Astrocyte (in vitro differentiated cells and primary cell): ENCODE measurements around the gene CMTM4. TPM values are rescaled to one million over a fixed set of nuclear protein-coding genes. Genes with fewer than 3 reads are reported as not detected.

ENCODE experiments used
- DNase-seq: peaks from one replicate; pipeline ENCODE4 v3.0.0-alpha.2; 2010; ENCODE audit warnings: low read depth
- FAIRE-seq: peaks from 2 replicates; lab custom pipeline; 2011; peaks lifted over from hg19 to GRCh38; lab: Jason Lieb, UNC
- H2AFZ ChIP-seq: 2 replicates; pipeline ENCODE4 v1.6.0; 2012; ENCODE audit warnings: low read depth, low read length, inconsistent platforms
- H3K27ac ChIP-seq: 2 replicates; pipeline ENCODE4 v1.5.1; 2011; ENCODE audit warnings: low read depth, low read length, inconsistent platforms
- H3K27me3 ChIP-seq: 2 replicates; pipeline ENCODE4 v1.6.0; 2011; ENCODE audit warnings: low read length, inconsistent platforms; ENCODE audit not compliant: insufficient read depth
- H3K36me3 ChIP-seq: 2 replicates; pipeline ENCODE4 v1.5.1; 2011; ENCODE audit warnings: low read length, inconsistent platforms; ENCODE audit not compliant: insufficient read depth
- H3K4me1 ChIP-seq: 2 replicates; pipeline ENCODE4 v1.5.1; 2011; ENCODE audit warnings: low read length, inconsistent platforms; ENCODE audit not compliant: insufficient read depth
- H3K4me2 ChIP-seq: 2 replicates; pipeline ENCODE4 v1.6.0; 2012; ENCODE audit warnings: low read length, inconsistent platforms
- H3K4me3 ChIP-seq: 2 replicates; pipeline ENCODE4 v1.5.1; 2011; ENCODE audit warnings: low read depth, mild to moderate bottlenecking, low read length, inconsistent platforms; ENCODE audit not compliant: insufficient read depth
- H3K79me2 ChIP-seq: 2 replicates; pipeline ENCODE4 v1.6.0; 2012; ENCODE audit warnings: mild to moderate bottlenecking, low read length, inconsistent platforms; ENCODE audit not compliant: insufficient read depth
- H3K9ac ChIP-seq: 2 replicates; pipeline ENCODE4 v1.6.0; 2012; ENCODE audit warnings: mild to moderate bottlenecking, low read length, inconsistent platforms
- H3K9me3 ChIP-seq: 2 replicates; pipeline ENCODE4 v1.5.1; 2012; ENCODE audit warnings: low read depth, mild to moderate bottlenecking, low read length, inconsistent platforms; ENCODE audit not compliant: insufficient read depth
- H4K20me1 ChIP-seq: 2 replicates; pipeline ENCODE4 v1.6.0; 2012; ENCODE audit warnings: low read length, inconsistent platforms; ENCODE audit not compliant: insufficient read depth
- H3K27ac Mint-ChIP-seq: one replicate; pipeline ENCODE4 v1.8.0; 2021; ENCODE audit warnings: mild to moderate bottlenecking, mixed read lengths; ENCODE audit not compliant: unreplicated experiment
- H3K27me3 Mint-ChIP-seq: one replicate; pipeline ENCODE4 v1.8.0; 2021; ENCODE audit warnings: low read depth, mixed read lengths; ENCODE audit not compliant: unreplicated experiment
- H3K36me3 Mint-ChIP-seq: one replicate; pipeline ENCODE4 v1.8.0; 2021; ENCODE audit warnings: low read depth, mixed read lengths; ENCODE audit not compliant: unreplicated experiment
- H3K4me1 Mint-ChIP-seq: one replicate; pipeline ENCODE4 v1.8.0; 2021; ENCODE audit warnings: low read depth, mixed read lengths; ENCODE audit not compliant: unreplicated experiment
- H3K4me3 Mint-ChIP-seq: one replicate; pipeline ENCODE4 v1.8.0; 2021; ENCODE audit warnings: mild to moderate bottlenecking, moderate library complexity, mixed read lengths; ENCODE audit not compliant: unreplicated experiment
- H3K9me3 Mint-ChIP-seq: one replicate; pipeline ENCODE4 v1.8.0; 2021; ENCODE audit warnings: mild to moderate bottlenecking, mixed read lengths; ENCODE audit not compliant: unreplicated experiment
- EZH2 ChIP-seq: IDR thresholded peaks from 2 replicates; pipeline ENCODE4 v1.6.1; 2012; ENCODE audit warnings: mild to moderate bottlenecking, low read length, inconsistent platforms; ENCODE audit not compliant: insufficient read depth
- total RNA-seq: library from RNA; stranded (reverse); gene quantifications from 2 replicates; pipeline ENCODE4 v1.2.1, GENCODE V29; 2021
- TF ChIP-seq, protein P1 (sequence below): IDR thresholded peaks from 2 replicates; pipeline ENCODE4 v1.5.1; 2011; ENCODE audit warnings: low read depth, mild to moderate bottlenecking, inconsistent platforms, low read length, moderate library complexity; ENCODE audit not compliant: insufficient read depth

CMTM4 gene
- total RNA-seq, 1 donor from 2014 or later, result 20.9 TPM

GRCh38 chr16:66574081-66574480 is 122.5 kb downstream of the CMTM4 start:
- H3K27ac Mint-ChIP-seq, result no peak overlapping the region
- Histone ChIP-seq H3K9me3 (no peaks in the 10 kb centered on the region), H4K20me1 (no peaks in the 10 kb centered on the region)

DNA sequence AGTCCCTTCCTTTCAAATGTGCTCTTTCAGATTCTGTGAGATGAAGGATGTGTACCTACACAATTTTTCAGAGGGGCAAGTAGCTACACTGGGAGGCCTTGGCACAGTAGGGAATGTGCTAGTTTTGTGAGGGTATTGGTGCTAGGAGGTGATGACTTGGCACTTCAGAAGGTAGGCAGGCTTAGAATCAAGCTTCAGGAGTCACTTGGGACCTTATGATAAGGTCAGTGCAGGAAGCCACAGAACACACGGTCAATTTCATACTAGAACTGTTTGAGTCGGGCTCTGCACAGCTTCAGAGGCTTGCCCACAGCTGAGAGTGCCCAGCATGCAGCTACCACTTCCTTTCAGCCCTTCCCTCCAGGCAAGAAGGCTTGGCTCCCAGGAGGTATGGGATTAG is 124.2 kb downstream of the CMTM4 start:
- no peak overlapping the region for H3K9ac ChIP-seq
- Mint-ChIP-seq H3K9me3 (no peaks in the 10 kb centered on the region), H3K27me3 (peaks cover 13% of the 10 kb centered on the region), H3K36me3 (peaks cover 6% of the 10 kb centered on the region), H3K4me1 (peaks cover 18% of the 10 kb centered on the region), H3K27ac (no peak overlapping the region), H3K4me3 (no peak overlapping the region)
- peaks cover 21% of the 10 kb centered on the region for H3K4me1 ChIP-seq
- H3K4me2 ChIP-seq, result no peak overlapping the region
- H3K27me3 ChIP-seq, result no peaks in the 10 kb centered on the region
- no peak for TF ChIP-seq EZH2
- TF ChIP-seq, protein P1, sequence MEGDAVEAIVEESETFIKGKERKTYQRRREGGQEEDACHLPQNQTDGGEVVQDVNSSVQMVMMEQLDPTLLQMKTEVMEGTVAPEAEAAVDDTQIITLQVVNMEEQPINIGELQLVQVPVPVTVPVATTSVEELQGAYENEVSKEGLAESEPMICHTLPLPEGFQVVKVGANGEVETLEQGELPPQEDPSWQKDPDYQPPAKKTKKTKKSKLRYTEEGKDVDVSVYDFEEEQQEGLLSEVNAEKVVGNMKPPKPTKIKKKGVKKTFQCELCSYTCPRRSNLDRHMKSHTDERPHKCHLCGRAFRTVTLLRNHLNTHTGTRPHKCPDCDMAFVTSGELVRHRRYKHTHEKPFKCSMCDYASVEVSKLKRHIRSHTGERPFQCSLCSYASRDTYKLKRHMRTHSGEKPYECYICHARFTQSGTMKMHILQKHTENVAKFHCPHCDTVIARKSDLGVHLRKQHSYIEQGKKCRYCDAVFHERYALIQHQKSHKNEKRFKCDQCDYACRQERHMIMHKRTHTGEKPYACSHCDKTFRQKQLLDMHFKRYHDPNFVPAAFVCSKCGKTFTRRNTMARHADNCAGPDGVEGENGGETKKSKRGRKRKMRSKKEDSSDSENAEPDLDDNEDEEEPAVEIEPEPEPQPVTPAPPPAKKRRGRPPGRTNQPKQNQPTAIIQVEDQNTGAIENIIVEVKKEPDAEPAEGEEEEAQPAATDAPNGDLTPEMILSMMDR, result no peak
- H3K4me3 ChIP-seq, result no peak overlapping the region
- H3K79me2 ChIP-seq, result no peaks in the 10 kb centered on the region
- no peaks in the 10 kb centered on the region for H3K9me3 ChIP-seq
- no peaks in the 10 kb centered on the region for H4K20me1 ChIP-seq
- DNase-seq (no peak), FAIRE-seq (no peak)
- H3K36me3 ChIP-seq, result no peaks in the 10 kb centered on the region
- no peak overlapping the region for H3K27ac ChIP-seq
- no peak overlapping the region for H2AFZ ChIP-seq

More at GRCh38 chr16:66574081-66574480, 122.5 kb downstream of the CMTM4 start:
- no peak for TF ChIP-seq EZH2
- TF ChIP-seq, protein P1, result no peak
- no peaks in the 10 kb centered on the region for H3K9me3 Mint-ChIP-seq
- Histone ChIP-seq H3K4me2 (no peak overlapping the region), H2AFZ (no peak overlapping the region), H3K27ac (no peak overlapping the region), H3K4me3 (no peak overlapping the region), H3K36me3 (no peaks in the 10 kb centered on the region), H3K9ac (no peak overlapping the region), H3K4me1 (peaks cover 25% of the 10 kb centered on the region), H3K79me2 (no peaks in the 10 kb centered on the region), H3K27me3 (peaks cover 16% of the 10 kb centered on the region)
- H3K27me3 Mint-ChIP-seq, result peaks cover 29% of the 10 kb centered on the region
- H3K4me1 Mint-ChIP-seq, result peaks cover 16% of the 10 kb centered on the region
- no peak for FAIRE-seq
- peaks cover 2% of the 10 kb centered on the region for H3K36me3 Mint-ChIP-seq
- DNase-seq, result no peak
- no peak overlapping the region for H3K4me3 Mint-ChIP-seq

- TF ChIP-seq EZH2, result no peak
- TF ChIP-seq, protein P1, result no peak
- H3K36me3 ChIP-seq, result peaks cover 2% of the 10 kb centered on the region
- no peak overlapping the region for H3K4me3 Mint-ChIP-seq
- peaks cover 23% of the 10 kb centered on the region for H3K4me1 ChIP-seq
- H2AFZ ChIP-seq, result no peak overlapping the region
- no peaks in the 10 kb centered on the region for H3K27me3 ChIP-seq
- H3K4me3 ChIP-seq, result no peak overlapping the region
- peaks cover 9% of the 10 kb centered on the region for H3K36me3 Mint-ChIP-seq
- no peaks in the 10 kb centered on the region for H3K9me3 ChIP-seq
- H3K4me2 ChIP-seq, result peak overlapping the region; percentile 71
- no peaks in the 10 kb centered on the region for H4K20me1 ChIP-seq
- no peaks in the 10 kb centered on the region for H3K9me3 Mint-ChIP-seq
- H3K9ac ChIP-seq, result no peak overlapping the region
- H3K27ac Mint-ChIP-seq, result no peak overlapping the region
- FAIRE-seq, result no peak
- H3K27me3 Mint-ChIP-seq, result peaks cover 5% of the 10 kb centered on the region
- H3K27ac ChIP-seq, result peak overlapping the region; percentile 79
- H3K4me1 Mint-ChIP-seq, result peaks cover 23% of the 10 kb centered on the region
- DNase-seq, result peak; percentile 76
- H3K79me2 ChIP-seq, result no peaks in the 10 kb centered on the region
Measured at GRCh38 chr16:66569827-66570405, 126.6 kb downstream of the CMTM4 start.
